Ishikawa (cell line): ENCODE measurements around the gene ARMC8.

Experiments
- CEBPB ChIP-seq: IDR thresholded peaks from 2 replicates; pipeline ENCODE4 v1.6.1; 2012
- CREB1 ChIP-seq: IDR thresholded peaks from 2 replicates; pipeline ENCODE4 v1.6.1; 2012; ENCODE audit warnings: low read depth
- EGR1 ChIP-seq: IDR thresholded peaks from 2 replicates; pipeline ENCODE4 v1.6.1; 2012
- EP300 ChIP-seq: IDR thresholded peaks from 2 replicates; pipeline ENCODE4 v1.6.1; 2012; ENCODE audit warnings: borderline replicate concordance
- FOXM1 ChIP-seq: IDR thresholded peaks from 2 replicates; pipeline ENCODE4 v1.6.1; 2012; ENCODE audit warnings: low read depth, borderline replicate concordance
- NFIC ChIP-seq: IDR thresholded peaks from 2 replicates; pipeline ENCODE4 v1.6.1; 2012
- RAD21 ChIP-seq: IDR thresholded peaks from 2 replicates; pipeline ENCODE4 v1.6.1; 2012; ENCODE audit warnings: low read depth
- TAF1 ChIP-seq: IDR thresholded peaks from 2 replicates; pipeline ENCODE4 v1.6.1; 2012; ENCODE audit warnings: low read depth, mild to moderate bottlenecking
- TCF12 ChIP-seq: IDR thresholded peaks from 2 replicates; pipeline ENCODE4 v1.6.1; 2012; ENCODE audit warnings: low read depth
- TEAD4 ChIP-seq: IDR thresholded peaks from 2 replicates; pipeline ENCODE4 v1.6.1; 2012
- YY1 ChIP-seq: IDR thresholded peaks from 2 replicates; pipeline ENCODE4 v1.6.1; 2012; ENCODE audit warnings: low read depth
- ZBTB7A ChIP-seq: IDR thresholded peaks from 2 replicates; pipeline ENCODE4 v1.6.1; 2012; ENCODE audit warnings: low read depth
- TF ChIP-seq, protein P1 (sequence below): IDR thresholded peaks from 2 replicates; pipeline ENCODE4 v1.6.1; 2012; ENCODE audit warnings: low read depth, mild to moderate bottlenecking
- TF ChIP-seq, protein P2 (sequence below): IDR thresholded peaks from 2 replicates; pipeline ENCODE4 v1.6.1; 2012
- TF ChIP-seq, protein P3 (sequence below): IDR thresholded peaks from 2 replicates; pipeline ENCODE4 v1.6.1; 2012

The ARMC8 gene

DNA sequence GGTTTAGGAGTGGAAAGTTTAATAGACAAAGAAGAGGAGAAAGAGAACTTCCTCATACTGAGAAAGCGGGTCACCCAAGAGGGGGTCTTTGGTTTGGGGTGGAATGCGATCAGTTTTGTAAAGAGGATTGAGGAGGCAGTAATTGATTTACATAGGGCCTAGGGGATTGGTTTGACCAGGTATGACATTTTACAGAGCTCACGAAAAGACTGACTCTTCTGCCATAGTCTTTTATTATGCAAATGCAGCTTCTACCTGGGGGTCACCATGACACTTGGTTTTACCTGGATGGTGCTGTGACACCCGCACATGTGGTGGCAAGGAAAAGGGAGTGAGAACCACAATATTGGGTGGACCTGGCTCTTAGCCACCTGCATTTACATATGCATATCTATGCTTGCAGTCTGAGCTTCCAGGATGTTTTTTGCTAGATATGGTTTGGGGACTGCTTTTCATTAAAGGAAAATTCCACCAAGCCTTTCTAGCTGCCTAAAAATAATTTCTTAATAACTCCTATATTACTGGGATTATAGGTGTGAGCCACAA, 149.4 kb downstream of the ARMC8 start:
- TF ChIP-seq, protein P1, sequence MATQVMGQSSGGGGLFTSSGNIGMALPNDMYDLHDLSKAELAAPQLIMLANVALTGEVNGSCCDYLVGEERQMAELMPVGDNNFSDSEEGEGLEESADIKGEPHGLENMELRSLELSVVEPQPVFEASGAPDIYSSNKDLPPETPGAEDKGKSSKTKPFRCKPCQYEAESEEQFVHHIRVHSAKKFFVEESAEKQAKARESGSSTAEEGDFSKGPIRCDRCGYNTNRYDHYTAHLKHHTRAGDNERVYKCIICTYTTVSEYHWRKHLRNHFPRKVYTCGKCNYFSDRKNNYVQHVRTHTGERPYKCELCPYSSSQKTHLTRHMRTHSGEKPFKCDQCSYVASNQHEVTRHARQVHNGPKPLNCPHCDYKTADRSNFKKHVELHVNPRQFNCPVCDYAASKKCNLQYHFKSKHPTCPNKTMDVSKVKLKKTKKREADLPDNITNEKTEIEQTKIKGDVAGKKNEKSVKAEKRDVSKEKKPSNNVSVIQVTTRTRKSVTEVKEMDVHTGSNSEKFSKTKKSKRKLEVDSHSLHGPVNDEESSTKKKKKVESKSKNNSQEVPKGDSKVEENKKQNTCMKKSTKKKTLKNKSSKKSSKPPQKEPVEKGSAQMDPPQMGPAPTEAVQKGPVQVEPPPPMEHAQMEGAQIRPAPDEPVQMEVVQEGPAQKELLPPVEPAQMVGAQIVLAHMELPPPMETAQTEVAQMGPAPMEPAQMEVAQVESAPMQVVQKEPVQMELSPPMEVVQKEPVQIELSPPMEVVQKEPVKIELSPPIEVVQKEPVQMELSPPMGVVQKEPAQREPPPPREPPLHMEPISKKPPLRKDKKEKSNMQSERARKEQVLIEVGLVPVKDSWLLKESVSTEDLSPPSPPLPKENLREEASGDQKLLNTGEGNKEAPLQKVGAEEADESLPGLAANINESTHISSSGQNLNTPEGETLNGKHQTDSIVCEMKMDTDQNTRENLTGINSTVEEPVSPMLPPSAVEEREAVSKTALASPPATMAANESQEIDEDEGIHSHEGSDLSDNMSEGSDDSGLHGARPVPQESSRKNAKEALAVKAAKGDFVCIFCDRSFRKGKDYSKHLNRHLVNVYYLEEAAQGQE = no peak
- TF ChIP-seq, protein P2, sequence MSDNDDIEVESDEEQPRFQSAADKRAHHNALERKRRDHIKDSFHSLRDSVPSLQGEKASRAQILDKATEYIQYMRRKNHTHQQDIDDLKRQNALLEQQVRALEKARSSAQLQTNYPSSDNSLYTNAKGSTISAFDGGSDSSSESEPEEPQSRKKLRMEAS = no peak
- TF ChIP-seq YY1 (no peak), EGR1 (no peak), NFIC (no peak), TCF12 (no peak), RAD21 (no peak), CREB1 (no peak), FOXM1 (no peak), EP300 (no peak), TAF1 (no peak), CEBPB (no peak), ZBTB7A (no peak)

DNA sequence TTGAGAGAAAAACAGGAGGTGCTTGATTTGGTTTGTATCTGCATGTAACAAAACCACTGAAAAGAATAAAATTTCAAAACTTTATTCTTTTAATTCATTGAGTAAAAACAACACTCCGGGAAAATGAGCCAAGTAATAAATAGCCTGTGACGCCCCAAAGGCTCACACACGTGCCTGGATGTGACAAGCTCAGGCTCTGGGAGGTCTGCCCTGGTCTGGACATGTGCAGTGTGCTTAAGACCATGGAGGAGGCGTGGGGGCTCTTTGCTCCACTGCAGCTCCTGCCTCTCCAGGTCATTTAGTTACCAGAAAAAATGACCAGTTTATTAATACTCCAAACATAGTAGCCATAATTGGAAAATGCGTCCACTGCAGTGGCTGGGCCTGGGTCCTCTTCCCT, 151.1 kb downstream of the ARMC8 start:
- TF ChIP-seq FOXM1 (no peak), YY1 (no peak), RAD21 (no peak), CEBPB (no peak), ZBTB7A (no peak), CREB1 (no peak), TCF12 (no peak), EP300 (no peak), EGR1 (no peak), TAF1 (no peak), TEAD4 (no peak), NFIC (no peak)
- TF ChIP-seq, protein P3, sequence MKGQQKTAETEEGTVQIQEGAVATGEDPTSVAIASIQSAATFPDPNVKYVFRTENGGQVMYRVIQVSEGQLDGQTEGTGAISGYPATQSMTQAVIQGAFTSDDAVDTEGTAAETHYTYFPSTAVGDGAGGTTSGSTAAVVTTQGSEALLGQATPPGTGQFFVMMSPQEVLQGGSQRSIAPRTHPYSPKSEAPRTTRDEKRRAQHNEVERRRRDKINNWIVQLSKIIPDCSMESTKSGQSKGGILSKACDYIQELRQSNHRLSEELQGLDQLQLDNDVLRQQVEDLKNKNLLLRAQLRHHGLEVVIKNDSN = no peak
- TF ChIP-seq, protein P1 = no peak
- TF ChIP-seq, protein P2 = no peak

DNA sequence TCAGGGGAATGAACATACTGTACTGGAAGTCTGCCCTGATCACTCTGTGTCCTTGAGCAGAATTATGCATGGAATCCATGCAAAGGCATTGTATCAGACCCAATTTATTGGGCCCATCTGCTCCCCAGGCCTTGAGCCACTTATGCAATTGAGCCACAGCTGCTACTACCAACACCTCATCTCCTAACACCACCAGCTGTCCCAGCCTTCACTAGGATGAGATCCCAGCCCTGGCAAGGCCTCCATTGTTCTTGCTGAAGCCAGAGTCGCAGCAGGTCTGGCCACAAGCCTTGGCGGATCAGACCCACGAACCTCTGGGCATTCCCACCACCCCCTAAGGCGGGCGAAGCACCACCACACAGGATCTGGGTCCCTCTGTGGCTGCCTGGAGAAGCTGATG, 151.7 kb downstream of the ARMC8 start:
- TF ChIP-seq, protein P3 = no peak
- TF ChIP-seq EGR1 = no peak
- no peak for TF ChIP-seq TAF1
- no peak for TF ChIP-seq CREB1
- TF ChIP-seq NFIC = no peak
- TF ChIP-seq CEBPB = no peak
- TF ChIP-seq, protein P2 = no peak
- no peak for TF ChIP-seq RAD21

DNA sequence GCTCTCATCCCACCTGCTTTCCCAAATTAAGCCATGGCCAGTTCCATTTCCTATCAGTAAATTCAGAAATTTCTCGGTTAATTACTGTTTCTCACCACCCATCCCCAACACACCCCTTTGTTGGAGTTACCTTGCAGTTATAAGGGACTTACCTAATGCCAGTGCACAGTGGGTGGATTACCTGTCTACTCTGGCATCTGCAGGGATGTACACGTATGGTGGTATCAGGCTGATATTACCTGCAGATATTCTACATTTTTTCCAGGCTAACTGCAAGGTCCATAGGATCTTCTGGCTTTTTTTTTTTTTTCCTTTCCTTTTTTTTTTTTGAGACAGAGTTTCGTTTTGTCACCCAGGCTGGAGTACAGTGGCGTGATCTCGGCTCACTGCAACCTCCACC, 153.4 kb downstream of the ARMC8 start:
- TF ChIP-seq CEBPB (no peak), EP300 (no peak), RAD21 (no peak), TAF1 (no peak), EGR1 (no peak), NFIC (no peak)
- TF ChIP-seq, protein P3 = no peak
- TF ChIP-seq, protein P2 = no peak

DNA sequence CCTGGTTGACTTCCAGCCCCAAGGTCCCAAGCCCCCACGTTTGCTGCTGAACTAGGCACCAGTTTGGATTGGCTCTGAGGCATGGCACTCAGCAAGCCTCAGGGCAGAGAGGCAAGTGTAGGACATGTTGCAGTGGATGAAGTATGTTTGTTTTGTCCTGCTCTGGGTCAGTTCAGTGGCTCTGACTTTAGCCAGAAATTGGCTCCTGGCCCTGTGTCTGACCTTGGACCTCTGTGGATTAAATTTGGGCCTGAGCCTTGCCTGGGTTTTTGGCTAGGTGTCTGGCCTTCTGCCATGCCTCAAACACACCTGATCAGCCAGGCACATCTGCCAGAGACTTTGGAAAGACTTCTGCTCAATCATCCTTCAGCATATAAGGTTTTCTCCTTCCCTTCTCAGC, 157.7 kb downstream of the ARMC8 start:
- TF ChIP-seq TCF12 = no peak
- no peak for TF ChIP-seq TAF1
- no peak for TF ChIP-seq RAD21
- TF ChIP-seq YY1 = no peak
- no peak for TF ChIP-seq ZBTB7A
- TF ChIP-seq EP300 = no peak
